ENCODE results near the gene RFESD.
"Not testable (repeated sequence)": the region's sequence is repeated elsewhere in the genome, so short reads cannot be mapped to it uniquely, and the experiment has no call there.

Gene RFESD

GRCh38 chr5:95664204-95664786, 17.7 kb downstream of the RFESD start:
- peak; percentile 34 for DNase-seq

- no peak for DNase-seq
Measured at GRCh38 chr5:95667061-95667618, 20.6 kb downstream of the RFESD start.

GRCh38 chr5:95667678-95668077, 21.1 kb downstream of the RFESD start:
- no peak for DNase-seq

- DNase-seq, result no peak
Measured at GRCh38 chr5:95668216-95668615, 21.6 kb downstream of the RFESD start.

- no peak for DNase-seq
Measured at GRCh38 chr5:95668728-95669127, 22.2 kb downstream of the RFESD start.

GRCh38 chr5:95669540-95669939, 23.0 kb downstream of the RFESD start:
- no peak for DNase-seq

GRCh38 chr5:95669985-95670384, 23.4 kb downstream of the RFESD start:
- DNase-seq, result no peak

GRCh38 chr5:95670568-95670967, 24.0 kb downstream of the RFESD start:
- no peak for DNase-seq

GRCh38 chr5:95671826-95672225, 25.2 kb downstream of the RFESD start:
- no peak for DNase-seq

GRCh38 chr5:95672641-95673040, 26.1 kb downstream of the RFESD start:
- DNase-seq, result no peak

- no peak for DNase-seq
Measured at GRCh38 chr5:95673081-95673480, 26.5 kb downstream of the RFESD start.

GRCh38 chr5:95682891-95683290, 36.3 kb downstream of the RFESD start, which contains the start of gene SPATA9:
Gene SPATA9 (minus strand): TSS chr5:95682991. CDS start chr5:95682854, 137 bp downstream.
- no peak for DNase-seq

GRCh38 chr5:95684361-95684760, 37.8 kb downstream of the RFESD start:
- DNase-seq, result no peak

- no peak for DNase-seq
Measured at GRCh38 chr5:95686651-95687050, 40.1 kb downstream of the RFESD start.

GRCh38 chr5:95689680-95690079, 43.1 kb downstream of the RFESD start:
- no peak for DNase-seq

GRCh38 chr5:95690333-95690732, 43.8 kb downstream of the RFESD start:
- no peak for DNase-seq

GRCh38 chr5:95697781-95698681, 51.5 kb downstream of the RFESD start:
- peak; percentile 30 for DNase-seq

- DNase-seq, result no peak
Measured at GRCh38 chr5:95699337-95699736, 52.8 kb downstream of the RFESD start.

GRCh38 chr5:95701074-95701473, 54.5 kb downstream of the RFESD start:
- no peak for DNase-seq

GRCh38 chr5:95704150-95704549, 57.6 kb downstream of the RFESD start:
- DNase-seq, result no peak

GRCh38 chr5:95706196-95706595, 59.6 kb downstream of the RFESD start:
- DNase-seq, result not testable (repeated sequence)

GRCh38 chr5:95707055-95707454, 60.5 kb downstream of the RFESD start:
- DNase-seq, result no peak
